Measurements from ENCODE around the gene PARP3. TPM values are rescaled to one million over a fixed set of nuclear protein-coding genes. Genes with fewer than 3 reads are reported as not detected.

The PARP3 gene
- total RNA-seq, 1 donor from 2014 or later: 13.4 TPM

- intact Hi-C loops (cut with micrococcal nuclease): no loop called here
- Mint-ChIP-seq H3K27ac (no peak overlapping the region), H3K4me1 (ENCODE audit: low read depth) (peaks cover 6% of the 10 kb centered on the region), H3K27me3 (ENCODE audit: insufficient read depth) (peaks cover 8% of the 10 kb centered on the region), H3K36me3 (ENCODE audit: low read depth) (no peaks in the 10 kb centered on the region), H3K4me3 (no peak overlapping the region), H3K9me3 (no peaks in the 10 kb centered on the region)
- no peak for DNase-seq (ENCODE audit: low spot score)
Observed at GRCh38 chr3:51947215-51947900, 5.2 kb downstream of the PARP3 start.

GRCh38 chr3:51948016-51948580, 5.9 kb downstream of the PARP3 start:
- H3K27ac Mint-ChIP-seq: no peak overlapping the region
- intact Hi-C loops (cut with micrococcal nuclease): no loop called here
- H3K36me3 Mint-ChIP-seq (ENCODE audit: low read depth): no peaks in the 10 kb centered on the region
- H3K4me1 Mint-ChIP-seq (ENCODE audit: low read depth): peaks cover under 1% of the 10 kb centered on the region
- H3K27me3 Mint-ChIP-seq (ENCODE audit: insufficient read depth): peaks cover 11% of the 10 kb centered on the region
- no peak for DNase-seq (ENCODE audit: low spot score)
- H3K4me3 Mint-ChIP-seq: no peak overlapping the region
- no peaks in the 10 kb centered on the region for H3K9me3 Mint-ChIP-seq

- H3K27ac Mint-ChIP-seq: no peak overlapping the region
- H3K4me1 Mint-ChIP-seq (ENCODE audit: low read depth): no peaks in the 10 kb centered on the region
- no peak for DNase-seq (ENCODE audit: low spot score)
- intact Hi-C loops (cut with micrococcal nuclease): no loop called here
- H3K36me3 Mint-ChIP-seq (ENCODE audit: low read depth): no peaks in the 10 kb centered on the region
- H3K9me3 Mint-ChIP-seq: no peaks in the 10 kb centered on the region
- peaks cover 21% of the 10 kb centered on the region for H3K27me3 Mint-ChIP-seq (ENCODE audit: insufficient read depth)
- H3K4me3 Mint-ChIP-seq: no peak overlapping the region
Observed at GRCh38 chr3:51949121-51949520, 7.0 kb downstream of the PARP3 start.

- Mint-ChIP-seq H3K36me3 (ENCODE audit: low read depth) (no peaks in the 10 kb centered on the region), H3K27ac (no peak overlapping the region), H3K4me1 (ENCODE audit: low read depth) (no peaks in the 10 kb centered on the region), H3K4me3 (no peak overlapping the region), H3K27me3 (ENCODE audit: insufficient read depth) (peaks cover 33% of the 10 kb centered on the region), H3K9me3 (no peaks in the 10 kb centered on the region)
- no peak for DNase-seq (ENCODE audit: low spot score)
- intact Hi-C loops (cut with micrococcal nuclease): no loop called here
Observed at GRCh38 chr3:51950899-51951298, 8.7 kb downstream of the PARP3 start.

GRCh38 chr3:51953445-51953844, 11.3 kb downstream of the PARP3 start:
- Mint-ChIP-seq H3K4me1 (ENCODE audit: low read depth) (no peaks in the 10 kb centered on the region), H3K4me3 (no peak overlapping the region), H3K27me3 (ENCODE audit: insufficient read depth) (peaks cover 38% of the 10 kb centered on the region), H3K9me3 (no peaks in the 10 kb centered on the region), H3K36me3 (ENCODE audit: low read depth) (peaks cover 4% of the 10 kb centered on the region), H3K27ac (no peak overlapping the region)
- intact Hi-C loops (cut with micrococcal nuclease): no loop called here
- DNase-seq (ENCODE audit: low spot score): no peak

- Mint-ChIP-seq H3K27me3 (ENCODE audit: insufficient read depth) (peaks cover 38% of the 10 kb centered on the region), H3K4me1 (ENCODE audit: low read depth) (no peaks in the 10 kb centered on the region), H3K36me3 (ENCODE audit: low read depth) (peaks cover 4% of the 10 kb centered on the region), H3K4me3 (no peak overlapping the region), H3K27ac (no peak overlapping the region), H3K9me3 (no peaks in the 10 kb centered on the region)
- intact Hi-C loops (cut with micrococcal nuclease): no loop called here
- DNase-seq (ENCODE audit: low spot score): no peak
Observed at GRCh38 chr3:51954105-51954504, 11.9 kb downstream of the PARP3 start.

GRCh38 chr3:51954713-51955112, 12.6 kb downstream of the PARP3 start:
- no peak for DNase-seq (ENCODE audit: low spot score)
- H3K9me3 Mint-ChIP-seq: no peaks in the 10 kb centered on the region
- H3K27me3 Mint-ChIP-seq (ENCODE audit: insufficient read depth): peaks cover 38% of the 10 kb centered on the region
- no peaks in the 10 kb centered on the region for H3K4me1 Mint-ChIP-seq (ENCODE audit: low read depth)
- peaks cover 4% of the 10 kb centered on the region for H3K36me3 Mint-ChIP-seq (ENCODE audit: low read depth)
- intact Hi-C loops (cut with micrococcal nuclease): no loop called here
- no peak overlapping the region for H3K27ac Mint-ChIP-seq
- no peak overlapping the region for H3K4me3 Mint-ChIP-seq

GRCh38 chr3:51955175-51955892, 13.2 kb downstream of the PARP3 start, which contains the start of gene GPR62:
GPR62 (plus strand) TSS chr3:51955381; CDS start chr3:51955653, 272 bp downstream.
- no peaks in the 10 kb centered on the region for H3K9me3 Mint-ChIP-seq
- peaks cover 4% of the 10 kb centered on the region for H3K36me3 Mint-ChIP-seq (ENCODE audit: low read depth)
- H3K4me1 Mint-ChIP-seq (ENCODE audit: low read depth): no peaks in the 10 kb centered on the region
- no peak within 1 kb of the TSS for H3K4me3 Mint-ChIP-seq
- H3K27ac Mint-ChIP-seq: no peak within 1 kb of the TSS
- intact Hi-C loops (cut with micrococcal nuclease): no loop called here
- H3K27me3 Mint-ChIP-seq (ENCODE audit: insufficient read depth): peaks cover 38% of the 10 kb centered on the region
- DNase-seq (ENCODE audit: low spot score): no peak

- Mint-ChIP-seq H3K9me3 (no peaks in the 10 kb centered on the region), H3K4me3 (no peak overlapping the region), H3K36me3 (ENCODE audit: low read depth) (peaks cover 4% of the 10 kb centered on the region), H3K27me3 (ENCODE audit: insufficient read depth) (peaks cover 36% of the 10 kb centered on the region), H3K27ac (no peak overlapping the region), H3K4me1 (ENCODE audit: low read depth) (no peaks in the 10 kb centered on the region)
- intact Hi-C loops (cut with micrococcal nuclease): no loop called here
- no peak for DNase-seq (ENCODE audit: low spot score)
Observed at GRCh38 chr3:51955893-51956770, 14.0 kb downstream of the PARP3 start.

GRCh38 chr3:51957520-51958205, 15.5 kb downstream of the PARP3 start:
- peaks cover 32% of the 10 kb centered on the region for H3K27me3 Mint-ChIP-seq (ENCODE audit: insufficient read depth)
- H3K4me1 Mint-ChIP-seq (ENCODE audit: low read depth): no peaks in the 10 kb centered on the region
- no peak for DNase-seq (ENCODE audit: low spot score)
- intact Hi-C loops (cut with micrococcal nuclease): no loop called here
- H3K9me3 Mint-ChIP-seq: no peaks in the 10 kb centered on the region
- H3K36me3 Mint-ChIP-seq (ENCODE audit: low read depth): peaks cover 4% of the 10 kb centered on the region
- no peak overlapping the region for H3K27ac Mint-ChIP-seq
- no peak overlapping the region for H3K4me3 Mint-ChIP-seq

- Mint-ChIP-seq H3K4me1 (ENCODE audit: low read depth) (no peaks in the 10 kb centered on the region), H3K4me3 (no peak overlapping the region), H3K9me3 (no peaks in the 10 kb centered on the region), H3K27me3 (ENCODE audit: insufficient read depth) (peaks cover 27% of the 10 kb centered on the region), H3K27ac (no peak overlapping the region), H3K36me3 (ENCODE audit: low read depth) (peaks cover 4% of the 10 kb centered on the region)
- intact Hi-C loops (cut with micrococcal nuclease): no loop called here
- no peak for DNase-seq (ENCODE audit: low spot score)
Observed at GRCh38 chr3:51958603-51959521, 16.7 kb downstream of the PARP3 start.
